ENCODE measurements around the gene PTCRA.

GRCh38 chr6:42936398-42936797, 20.5 kb downstream of the PTCRA start:
- no peak for TF ChIP-seq CTCF (IDR thresholded peaks at IDR 0.05)
- TF ChIP-seq, protein P1, sequence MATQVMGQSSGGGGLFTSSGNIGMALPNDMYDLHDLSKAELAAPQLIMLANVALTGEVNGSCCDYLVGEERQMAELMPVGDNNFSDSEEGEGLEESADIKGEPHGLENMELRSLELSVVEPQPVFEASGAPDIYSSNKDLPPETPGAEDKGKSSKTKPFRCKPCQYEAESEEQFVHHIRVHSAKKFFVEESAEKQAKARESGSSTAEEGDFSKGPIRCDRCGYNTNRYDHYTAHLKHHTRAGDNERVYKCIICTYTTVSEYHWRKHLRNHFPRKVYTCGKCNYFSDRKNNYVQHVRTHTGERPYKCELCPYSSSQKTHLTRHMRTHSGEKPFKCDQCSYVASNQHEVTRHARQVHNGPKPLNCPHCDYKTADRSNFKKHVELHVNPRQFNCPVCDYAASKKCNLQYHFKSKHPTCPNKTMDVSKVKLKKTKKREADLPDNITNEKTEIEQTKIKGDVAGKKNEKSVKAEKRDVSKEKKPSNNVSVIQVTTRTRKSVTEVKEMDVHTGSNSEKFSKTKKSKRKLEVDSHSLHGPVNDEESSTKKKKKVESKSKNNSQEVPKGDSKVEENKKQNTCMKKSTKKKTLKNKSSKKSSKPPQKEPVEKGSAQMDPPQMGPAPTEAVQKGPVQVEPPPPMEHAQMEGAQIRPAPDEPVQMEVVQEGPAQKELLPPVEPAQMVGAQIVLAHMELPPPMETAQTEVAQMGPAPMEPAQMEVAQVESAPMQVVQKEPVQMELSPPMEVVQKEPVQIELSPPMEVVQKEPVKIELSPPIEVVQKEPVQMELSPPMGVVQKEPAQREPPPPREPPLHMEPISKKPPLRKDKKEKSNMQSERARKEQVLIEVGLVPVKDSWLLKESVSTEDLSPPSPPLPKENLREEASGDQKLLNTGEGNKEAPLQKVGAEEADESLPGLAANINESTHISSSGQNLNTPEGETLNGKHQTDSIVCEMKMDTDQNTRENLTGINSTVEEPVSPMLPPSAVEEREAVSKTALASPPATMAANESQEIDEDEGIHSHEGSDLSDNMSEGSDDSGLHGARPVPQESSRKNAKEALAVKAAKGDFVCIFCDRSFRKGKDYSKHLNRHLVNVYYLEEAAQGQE (IDR thresholded peaks at IDR 0.05; ENCODE audit: insufficient read depth in 1 of 2, low read depth in 2 of 2, low read length in 1 of 2), result no peak
- no peak for TF ChIP-seq POLR2AphosphoS5 (IDR thresholded peaks at IDR 0.05; ENCODE audit: low read depth, low read length)
